AG04449 (cell line): ENCODE results near the gene C1orf94.

ENCODE experiments used
- CTCF ChIA-PET: fragments of 350-600 bp; formaldehyde crosslinking; extraction: SDS; loops from one replicate; lab custom pipeline; 2021; ENCODE audit warnings: antibody characterized with exemption; lab: Yijun Ruan, JAX
- POLR2A ChIA-PET: fragments of 400-600, 350-600 bp; formaldehyde crosslinking; extraction: SDS; loops from one replicate; lab custom pipeline; 2020; ENCODE audit warnings: antibody characterized with exemption, inconsistent platforms; lab: Yijun Ruan, JAX
- DNase-seq: peaks from one replicate; pipeline ENCODE4 v3.0.0-alpha.2; 2010; ENCODE audit warnings: low read depth, low spot score
- H3K4me3 ChIP-seq: 2 replicates; pipeline ENCODE4 v1.5.1; 2011; ENCODE audit warnings: low read depth, mild to moderate bottlenecking, control low read depth, low read length
- CTCF ChIP-seq: IDR thresholded peaks from one replicate; pipeline ENCODE4 v1.5.1; 2011; ENCODE audit warnings: mild to moderate bottlenecking, moderate library complexity, low read length, control low read depth, inconsistent platforms; ENCODE audit not compliant: insufficient read depth; ENCODE audit errors: missing control alignments

The C1orf94 gene

GRCh38 chr1:34235594-34235993 lies 58.9 kb downstream of the C1orf94 start:
- no peak overlapping the region for H3K4me3 ChIP-seq
- ChIA-PET POLR2A (no interaction called here), CTCF (no interaction called here)
- no peak for DNase-seq
- TF ChIP-seq CTCF, result no peak

- H3K4me3 ChIP-seq, result no peak overlapping the region
- ChIA-PET CTCF (no interaction called here), POLR2A (no interaction called here)
- DNase-seq, result no peak
- TF ChIP-seq CTCF, result no peak
Observed at GRCh38 chr1:34236089-34236488, 59.4 kb downstream of the C1orf94 start.

- POLR2A ChIA-PET, result no interaction called here
Observed at GRCh38 chr1:34237151-34237815, 60.6 kb downstream of the C1orf94 start.

GRCh38 chr1:34245967-34246366 lies 69.3 kb downstream of the C1orf94 start:
- ChIA-PET POLR2A (no interaction called here), CTCF (no interaction called here)
- no peak for DNase-seq
- H3K4me3 ChIP-seq, result no peak overlapping the region
- no peak for TF ChIP-seq CTCF

More at GRCh38 chr1:34237151-34237815, 60.6 kb downstream of the C1orf94 start:
- H3K4me3 ChIP-seq, result no peak overlapping the region
- no peak for TF ChIP-seq CTCF
- CTCF ChIA-PET, result no interaction called here
- no peak for DNase-seq

GRCh38 chr1:34250342-34250741 lies 73.6 kb downstream of the C1orf94 start:
- ChIA-PET CTCF (no interaction called here), POLR2A (no interaction called here)
- no peak overlapping the region for H3K4me3 ChIP-seq
- TF ChIP-seq CTCF, result no peak
- DNase-seq, result no peak

GRCh38 chr1:34262023-34262853 lies 85.5 kb downstream of the C1orf94 start:
- no peak for TF ChIP-seq CTCF

More at GRCh38 chr1:34262023-34262853, 85.5 kb downstream of the C1orf94 start:
- ChIA-PET POLR2A (no interaction called here), CTCF (interaction anchor here (1.0 kb wide), 1 partner anchor 10 kb away, joined by 3 read pairs; no protein-coding TSS in a partner anchor)
- H3K4me3 ChIP-seq, result no peak overlapping the region
- DNase-seq, result no peak
